ENCODE data around the gene LRRC25. TPM values are rescaled to one million over a fixed set of nuclear protein-coding genes. Genes with fewer than 3 reads are reported as not detected.

Gene LRRC25
- total and polyA plus RNA-seq, 3 donors from 2014 or later = 1.6 to 4.0 (median 3.4) TPM

- intact Hi-C loops (cut with DNase I; ENCODE audit: low total_unique reads) = no loop called here
- DNase-seq = peak; percentile 89
- no peak overlapping the region for H3K4me3 ChIP-seq
- H3K27me3 ChIP-seq = no peaks in the 10 kb centered on the region
- peaks cover 5% of the 10 kb centered on the region for H3K4me1 ChIP-seq
- no peak for TF ChIP-seq POLR2A (IDR thresholded peaks at IDR 0.05)
- TF ChIP-seq, protein P1, sequence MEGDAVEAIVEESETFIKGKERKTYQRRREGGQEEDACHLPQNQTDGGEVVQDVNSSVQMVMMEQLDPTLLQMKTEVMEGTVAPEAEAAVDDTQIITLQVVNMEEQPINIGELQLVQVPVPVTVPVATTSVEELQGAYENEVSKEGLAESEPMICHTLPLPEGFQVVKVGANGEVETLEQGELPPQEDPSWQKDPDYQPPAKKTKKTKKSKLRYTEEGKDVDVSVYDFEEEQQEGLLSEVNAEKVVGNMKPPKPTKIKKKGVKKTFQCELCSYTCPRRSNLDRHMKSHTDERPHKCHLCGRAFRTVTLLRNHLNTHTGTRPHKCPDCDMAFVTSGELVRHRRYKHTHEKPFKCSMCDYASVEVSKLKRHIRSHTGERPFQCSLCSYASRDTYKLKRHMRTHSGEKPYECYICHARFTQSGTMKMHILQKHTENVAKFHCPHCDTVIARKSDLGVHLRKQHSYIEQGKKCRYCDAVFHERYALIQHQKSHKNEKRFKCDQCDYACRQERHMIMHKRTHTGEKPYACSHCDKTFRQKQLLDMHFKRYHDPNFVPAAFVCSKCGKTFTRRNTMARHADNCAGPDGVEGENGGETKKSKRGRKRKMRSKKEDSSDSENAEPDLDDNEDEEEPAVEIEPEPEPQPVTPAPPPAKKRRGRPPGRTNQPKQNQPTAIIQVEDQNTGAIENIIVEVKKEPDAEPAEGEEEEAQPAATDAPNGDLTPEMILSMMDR (IDR thresholded peaks at IDR 0.05) = no peak
- WGBS, 2 donors = 42 to 55% methylated on average over 20 to 22 of the region's 22 CpGs
- H3K9me3 ChIP-seq = no peaks in the 10 kb centered on the region
- H3K27ac ChIP-seq = peak overlapping the region; percentile 20 to 82
- no peaks in the 10 kb centered on the region for H3K36me3 ChIP-seq (ENCODE audit: low read depth, missing control alignments)
Measured at GRCh38 chr19:18379803-18380747, 17.3 kb downstream of the LRRC25 start.

DNA sequence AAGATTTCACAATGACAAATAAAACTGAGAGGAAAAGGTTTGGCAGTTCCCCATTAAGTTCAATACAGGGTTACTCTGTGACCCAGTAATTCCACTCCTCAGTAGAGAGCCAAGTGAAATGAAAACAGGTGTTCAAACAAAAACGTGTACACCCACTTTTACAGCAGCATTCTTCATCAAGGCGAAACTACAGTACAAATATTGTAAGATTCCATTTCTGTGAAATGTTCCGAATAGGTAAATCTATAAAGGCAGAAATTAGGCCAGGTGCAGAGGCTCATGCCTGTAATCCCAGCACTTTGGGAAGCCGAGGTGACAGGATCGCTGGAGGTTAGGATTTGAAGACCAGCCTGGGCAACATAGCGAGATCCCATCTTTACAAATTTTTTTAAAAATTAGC, 20.4 kb downstream of the LRRC25 start:
- no peak overlapping the region for H3K27ac ChIP-seq
- no peaks in the 10 kb centered on the region for H3K27me3 ChIP-seq
- no peak for DNase-seq
- H3K36me3 ChIP-seq (ENCODE audit: low read depth, missing control alignments) = no peaks in the 10 kb centered on the region
- no peak overlapping the region for H3K4me3 ChIP-seq
- no peak for TF ChIP-seq POLR2A (IDR thresholded peaks at IDR 0.05)
- TF ChIP-seq, protein P1 (IDR thresholded peaks at IDR 0.05) = no peak
- H3K9me3 ChIP-seq = no peaks in the 10 kb centered on the region
- peaks cover 22% of the 10 kb centered on the region for H3K4me1 ChIP-seq
- 76 to 82% methylated on average over 6 of the region's 6 CpGs for WGBS, 2 donors
- intact Hi-C loops (cut with DNase I; ENCODE audit: low total_unique reads) = no loop called here

- TF ChIP-seq POLR2A (IDR thresholded peaks at IDR 0.05) = no peak
- TF ChIP-seq, protein P1 (IDR thresholded peaks at IDR 0.05) = no peak
- no peak overlapping the region for H3K4me3 ChIP-seq
- peak overlapping the region; percentile 60 to 89 for H3K27ac ChIP-seq
- peaks cover 18% of the 10 kb centered on the region for H3K4me1 ChIP-seq
- no peaks in the 10 kb centered on the region for H3K9me3 ChIP-seq
- 42 to 44% methylated on average over 8 to 17 of the region's 17 CpGs for WGBS, 2 donors
- no peaks in the 10 kb centered on the region for H3K27me3 ChIP-seq
- DNase-seq = peak; percentile 89
- intact Hi-C loops (cut with DNase I; ENCODE audit: low total_unique reads) = no loop called here
- H3K36me3 ChIP-seq (ENCODE audit: low read depth, missing control alignments) = no peaks in the 10 kb centered on the region
Measured at GRCh38 chr19:18373892-18374629, 23.4 kb downstream of the LRRC25 start.

- peaks cover 18% of the 10 kb centered on the region for H3K4me1 ChIP-seq
- no peak for TF ChIP-seq POLR2A (IDR thresholded peaks at IDR 0.05)
- TF ChIP-seq, protein P1 (IDR thresholded peaks at IDR 0.05) = no peak
- no peaks in the 10 kb centered on the region for H3K9me3 ChIP-seq
- WGBS, 2 donors = 73 to 74% methylated on average over 4 of the region's 4 CpGs
- H3K27me3 ChIP-seq = no peaks in the 10 kb centered on the region
- H3K36me3 ChIP-seq (ENCODE audit: low read depth, missing control alignments) = no peaks in the 10 kb centered on the region
- H3K4me3 ChIP-seq = no peak overlapping the region
- peak overlapping the region; percentile 60 to 89 for H3K27ac ChIP-seq
- DNase-seq = no peak
- intact Hi-C loops (cut with DNase I; ENCODE audit: low total_unique reads) = no loop called here
Measured at GRCh38 chr19:18373407-18373891, 24.0 kb downstream of the LRRC25 start.
